SU-DHL-6 (cell line): ENCODE measurements around the gene DAPK2.

Source experiments
- CTCF ChIP-seq: fragments of 200-600 bp; sonication (generic); IDR thresholded peaks from one replicate; pipeline ENCODE4 v1.5.1; 2017; ENCODE audit warnings: antibody characterized with exemption, mild to moderate bottlenecking, low read length, moderate library complexity; ENCODE audit not compliant: insufficient read depth, poor library complexity, severe bottlenecking
- EZH2phosphoT487 ChIP-seq: fragments of 200-600 bp; sonication (generic), shearing (Covaris generic); conservative IDR thresholded peaks from 2 replicates; pipeline ENCODE4 v1.6.1; 2018; ENCODE audit warnings: mild to moderate bottlenecking, antibody characterized with exemption, low read length, moderate library complexity, mixed read lengths

- TF ChIP-seq CTCF (no peak), EZH2phosphoT487 (no peak)
Observed at GRCh38 chr15:63948436-63948835, 97.8 kb downstream of the DAPK2 start.
